ENCODE results near the gene EDIL3.
A peak's percentile ranks its signal among the peaks of the same experiment; 100 is the strongest.

EDIL3 gene

DNA sequence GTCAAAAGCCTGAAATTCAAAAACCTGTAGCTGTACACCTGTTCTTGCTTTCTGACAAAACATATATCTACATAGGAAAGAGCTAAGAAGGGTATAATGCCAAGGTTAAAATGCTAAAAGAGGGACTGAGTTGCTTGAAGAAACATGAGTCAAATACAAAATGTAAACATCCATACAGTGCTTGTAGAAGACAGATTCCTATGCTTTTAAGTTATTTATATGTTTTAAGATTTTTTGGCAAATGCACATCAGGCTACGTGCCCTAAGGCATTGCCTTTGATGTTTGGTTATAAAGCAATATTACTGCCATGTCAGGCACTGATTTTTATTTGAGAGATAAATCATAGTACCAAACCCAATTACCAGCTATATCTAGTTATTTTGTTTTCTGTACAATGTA, 269.0 kb downstream of the EDIL3 start:
- no peak for DNase-seq (ENCODE audit: low spot score)
- Histone ChIP-seq H2AFZ (ENCODE audit: low read length) (no peak overlapping the region), H3K9me3 (replicated peaks in 1 of 2; ENCODE audit: control insufficient read depth in 2 of 2, insufficient read depth in 1 of 2, low read depth in 1 of 2, low read length in 2 of 2) (no peaks in the 10 kb centered on the region), H3K4ac (ENCODE audit: low read length) (no peak overlapping the region), H4K91ac (ENCODE audit: low read depth, low read length, poor library complexity) (no peak overlapping the region), H3K4me2 (ENCODE audit: insufficient read depth, low read length, poor library complexity, severe bottlenecking) (no peak overlapping the region), H3K18ac (ENCODE audit: low read length) (no peak overlapping the region), H2BK5ac (ENCODE audit: low read length) (no peak overlapping the region), H3K4me3 (ENCODE audit: low read length in 2 of 2) (no peak overlapping the region), H4K8ac (ENCODE audit: low read depth, low read length) (no peak overlapping the region), H3K27ac (replicated peaks; ENCODE audit: low read length) (no peak overlapping the region), H3K14ac (ENCODE audit: low read length) (no peak overlapping the region), H3K79me1 (ENCODE audit: low read depth, low read length) (no peaks in the 10 kb centered on the region), H3K4me1 (ENCODE audit: control insufficient read depth in 2 of 2, insufficient read depth in 1 of 2, low read depth in 1 of 2, low read length in 2 of 2) (peaks cover 0 to 6% of the 10 kb centered on the region in 2 donors), H3K9ac (ENCODE audit: low read depth, low read length, poor library complexity) (no peak overlapping the region), H2AK5ac (ENCODE audit: low read depth, low read length) (no peak overlapping the region), H3K36me3 (replicated peaks in 1 of 2; ENCODE audit: control insufficient read depth in 2 of 2, insufficient read depth in 2 of 2, low read length in 2 of 2) (no peaks in the 10 kb centered on the region), H3K23ac (ENCODE audit: low read depth, low read length, poor library complexity) (no peak overlapping the region), H3K27me3 (ENCODE audit: control insufficient read depth in 3 of 3, insufficient read depth in 3 of 3, low read depth in 1 of 3, low read length in 3 of 3) (no peaks in the 10 kb centered on the region), H2BK15ac (ENCODE audit: low read length) (no peak overlapping the region), H2BK12ac (ENCODE audit: low read length) (no peak overlapping the region), H2BK120ac (ENCODE audit: low read depth, low read length) (no peak overlapping the region)
- WGBS, 2 donors (ENCODE audit: extremely low coverage in 2 of 2, insufficient read length in 2 of 2, insufficient replicate concordance in 1 of 2), result no CpG with 5 or more reads among the region's 1 CpG

DNA sequence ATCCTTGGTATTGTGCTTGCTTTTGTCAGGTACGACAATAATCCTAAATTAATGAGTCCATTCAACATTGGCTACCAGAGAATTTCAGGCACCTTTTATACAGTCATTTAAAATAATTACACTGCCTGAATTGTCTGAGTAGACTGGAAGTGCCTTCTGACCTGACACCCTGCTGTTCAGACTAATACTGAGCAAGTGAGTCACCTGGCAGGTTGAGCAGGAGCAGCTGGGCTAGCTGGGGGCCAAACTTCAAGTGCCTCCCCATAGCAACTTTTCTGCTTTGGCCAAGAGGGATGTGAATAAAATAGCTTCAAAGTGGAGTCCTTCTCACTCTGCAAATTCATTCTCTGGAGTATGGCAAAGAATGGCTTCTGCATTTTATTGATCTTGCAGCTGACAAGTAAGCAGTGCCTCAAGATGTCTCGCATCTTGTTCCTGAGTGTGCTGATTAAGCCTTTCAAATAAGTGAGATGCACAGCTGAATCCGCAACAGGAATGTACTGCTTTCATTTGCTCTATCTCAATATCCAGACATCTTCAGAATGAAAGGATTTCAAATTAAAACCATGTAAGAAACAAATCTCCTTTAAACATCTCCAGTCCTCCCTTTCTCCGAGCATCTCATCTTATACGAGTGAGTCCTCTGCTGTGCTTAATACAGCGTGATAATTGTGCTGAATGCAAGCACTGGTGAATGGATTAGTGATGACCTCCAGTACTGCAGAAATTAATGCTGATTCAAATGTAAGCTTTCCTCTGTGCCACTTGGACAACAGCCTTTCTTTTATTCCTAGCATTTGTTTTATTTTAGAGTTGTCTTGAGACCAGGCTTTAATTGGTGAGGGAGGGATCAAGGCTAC, 271.2 kb downstream of the EDIL3 start:
- H2AFZ ChIP-seq (ENCODE audit: low read length), result no peak overlapping the region
- no CpG with 5 or more reads among the region's 6 CpGs for WGBS, 2 donors (ENCODE audit: extremely low coverage in 2 of 2, insufficient read length in 2 of 2, insufficient replicate concordance in 1 of 2)
- no peak overlapping the region for H2BK5ac ChIP-seq (ENCODE audit: low read length)
- peak overlapping the region; percentile 2 for H3K4me2 ChIP-seq (ENCODE audit: insufficient read depth, low read length, poor library complexity, severe bottlenecking)
- H3K4me1 ChIP-seq (ENCODE audit: control insufficient read depth in 2 of 2, insufficient read depth in 1 of 2, low read depth in 1 of 2, low read length in 2 of 2), result peaks cover 0 to 6% of the 10 kb centered on the region in 2 donors
- no peak overlapping the region for H3K23ac ChIP-seq (ENCODE audit: low read depth, low read length, poor library complexity)
- H2BK120ac ChIP-seq (ENCODE audit: low read depth, low read length), result no peak overlapping the region
- H3K4me3 ChIP-seq (ENCODE audit: low read length in 2 of 2), result no peak overlapping the region
- no peak overlapping the region for H2BK12ac ChIP-seq (ENCODE audit: low read length)
- H3K9me3 ChIP-seq (replicated peaks in 1 of 2; ENCODE audit: control insufficient read depth in 2 of 2, insufficient read depth in 1 of 2, low read depth in 1 of 2, low read length in 2 of 2), result no peaks in the 10 kb centered on the region
- no peak overlapping the region for H4K91ac ChIP-seq (ENCODE audit: low read depth, low read length, poor library complexity)
- no peak overlapping the region for H2AK5ac ChIP-seq (ENCODE audit: low read depth, low read length)
- no peak overlapping the region for H3K14ac ChIP-seq (ENCODE audit: low read length)
- no peaks in the 10 kb centered on the region for H3K27me3 ChIP-seq (ENCODE audit: control insufficient read depth in 3 of 3, insufficient read depth in 3 of 3, low read depth in 1 of 3, low read length in 3 of 3)
- H3K36me3 ChIP-seq (replicated peaks in 1 of 2; ENCODE audit: control insufficient read depth in 2 of 2, insufficient read depth in 2 of 2, low read length in 2 of 2), result no peaks in the 10 kb centered on the region
- H3K18ac ChIP-seq (ENCODE audit: low read length), result no peak overlapping the region
- H3K9ac ChIP-seq (ENCODE audit: low read depth, low read length, poor library complexity), result no peak overlapping the region
- no peak overlapping the region for H4K8ac ChIP-seq (ENCODE audit: low read depth, low read length)
- peak overlapping the region; percentile 59 for H3K27ac ChIP-seq (replicated peaks; ENCODE audit: low read length)
- DNase-seq (ENCODE audit: low spot score), result peak; percentile 37
- no peak overlapping the region for H3K4ac ChIP-seq (ENCODE audit: low read length)
- H3K79me1 ChIP-seq (ENCODE audit: low read depth, low read length), result no peaks in the 10 kb centered on the region
- H2BK15ac ChIP-seq (ENCODE audit: low read length), result no peak overlapping the region

DNA sequence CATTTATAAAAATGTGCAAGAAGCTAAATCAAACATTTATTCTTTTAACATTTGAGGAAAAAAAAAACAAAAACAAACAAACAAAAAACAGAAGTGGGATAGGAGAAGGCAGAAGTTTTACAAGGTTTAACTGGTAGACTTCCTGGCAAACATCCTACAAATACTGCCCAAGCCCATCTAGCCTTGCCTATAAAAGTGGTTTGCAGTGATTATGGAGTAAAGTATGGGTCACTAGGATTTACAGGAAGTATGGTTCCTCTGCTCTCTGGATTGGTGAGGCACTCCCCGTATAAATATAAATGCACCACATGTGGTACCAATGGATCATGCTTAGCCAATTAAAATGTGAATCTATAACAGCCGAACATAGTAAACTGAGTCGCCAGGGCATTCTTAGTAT, 291.9 kb downstream of the EDIL3 start:
- Histone ChIP-seq H3K4ac (ENCODE audit: low read length) (no peak overlapping the region), H3K36me3 (replicated peaks in 1 of 2; ENCODE audit: control insufficient read depth in 2 of 2, insufficient read depth in 2 of 2, low read length in 2 of 2) (no peaks in the 10 kb centered on the region), H2AK5ac (ENCODE audit: low read depth, low read length) (no peak overlapping the region), H2BK120ac (ENCODE audit: low read depth, low read length) (no peak overlapping the region), H3K27me3 (ENCODE audit: control insufficient read depth in 3 of 3, insufficient read depth in 3 of 3, low read depth in 1 of 3, low read length in 3 of 3) (no peaks in the 10 kb centered on the region), H3K18ac (ENCODE audit: low read length) (no peak overlapping the region), H2AFZ (ENCODE audit: low read length) (no peak overlapping the region), H2BK12ac (ENCODE audit: low read length) (no peak overlapping the region), H3K27ac (replicated peaks; ENCODE audit: low read length) (no peak overlapping the region), H3K9ac (ENCODE audit: low read depth, low read length, poor library complexity) (no peak overlapping the region), H3K4me3 (ENCODE audit: low read length in 2 of 2) (no peak overlapping the region), H4K91ac (ENCODE audit: low read depth, low read length, poor library complexity) (no peak overlapping the region), H4K8ac (ENCODE audit: low read depth, low read length) (no peak overlapping the region), H3K4me2 (ENCODE audit: insufficient read depth, low read length, poor library complexity, severe bottlenecking) (no peak overlapping the region), H2BK15ac (ENCODE audit: low read length) (no peak overlapping the region), H3K79me1 (ENCODE audit: low read depth, low read length) (no peaks in the 10 kb centered on the region), H3K9me3 (replicated peaks in 1 of 2; ENCODE audit: control insufficient read depth in 2 of 2, insufficient read depth in 1 of 2, low read depth in 1 of 2, low read length in 2 of 2) (peaks cover 0 to 2% of the 10 kb centered on the region in 2 donors), H3K4me1 (ENCODE audit: control insufficient read depth in 2 of 2, insufficient read depth in 1 of 2, low read depth in 1 of 2, low read length in 2 of 2) (peaks cover 0 to 4% of the 10 kb centered on the region in 2 donors), H3K23ac (ENCODE audit: low read depth, low read length, poor library complexity) (no peak overlapping the region), H2BK5ac (ENCODE audit: low read length) (no peak overlapping the region), H3K14ac (ENCODE audit: low read length) (no peak overlapping the region)
- WGBS, 2 donors (ENCODE audit: extremely low coverage in 2 of 2, insufficient read length in 2 of 2, insufficient replicate concordance in 1 of 2), result no CpG with 5 or more reads among the region's 3 CpGs
- DNase-seq (ENCODE audit: low spot score), result no peak

DNA sequence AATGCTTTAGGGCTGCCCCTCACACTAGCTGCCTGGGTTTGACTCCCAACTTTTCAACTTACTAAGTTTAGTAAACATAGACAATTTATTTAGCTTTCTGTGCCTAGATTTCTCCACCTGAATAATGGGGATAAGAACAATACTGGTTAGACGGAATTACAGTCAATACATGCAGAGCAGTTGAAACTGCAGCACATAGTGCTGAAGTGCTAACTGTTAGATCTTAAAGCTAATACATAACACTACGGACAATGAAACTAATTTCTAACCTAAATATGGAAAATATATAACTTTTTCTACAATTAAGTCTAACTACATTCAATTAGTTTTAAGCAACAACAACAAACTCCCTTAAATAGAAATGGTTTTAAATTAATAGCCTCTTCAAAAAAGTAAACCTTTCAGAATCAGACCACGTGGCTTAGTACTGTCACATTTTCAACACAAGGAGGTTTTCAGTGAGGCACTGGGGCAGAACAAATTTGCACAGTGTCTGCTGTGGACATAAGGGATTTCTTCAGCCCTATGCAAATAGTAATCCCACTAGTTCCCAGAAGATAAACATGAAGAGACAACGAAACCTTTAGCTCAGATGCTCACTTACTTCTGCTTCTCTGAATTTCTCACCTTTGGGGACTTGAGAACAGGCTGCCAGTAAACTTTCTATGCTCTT, 293.4 kb downstream of the EDIL3 start:
- Histone ChIP-seq H2BK120ac (ENCODE audit: low read depth, low read length) (no peak overlapping the region), H3K4me3 (ENCODE audit: low read length in 2 of 2) (no peak overlapping the region), H3K4me1 (ENCODE audit: control insufficient read depth in 2 of 2, insufficient read depth in 1 of 2, low read depth in 1 of 2, low read length in 2 of 2) (peaks cover 0 to 4% of the 10 kb centered on the region in 2 donors), H3K14ac (ENCODE audit: low read length) (no peak overlapping the region), H3K23ac (ENCODE audit: low read depth, low read length, poor library complexity) (no peak overlapping the region), H3K9ac (ENCODE audit: low read depth, low read length, poor library complexity) (no peak overlapping the region), H2AFZ (ENCODE audit: low read length) (no peak overlapping the region), H2BK15ac (ENCODE audit: low read length) (no peak overlapping the region), H2BK12ac (ENCODE audit: low read length) (no peak overlapping the region), H3K27ac (replicated peaks; ENCODE audit: low read length) (no peak overlapping the region), H3K4ac (ENCODE audit: low read length) (no peak overlapping the region), H2BK5ac (ENCODE audit: low read length) (no peak overlapping the region), H3K36me3 (replicated peaks in 1 of 2; ENCODE audit: control insufficient read depth in 2 of 2, insufficient read depth in 2 of 2, low read length in 2 of 2) (no peaks in the 10 kb centered on the region), H3K79me1 (ENCODE audit: low read depth, low read length) (no peaks in the 10 kb centered on the region), H4K91ac (ENCODE audit: low read depth, low read length, poor library complexity) (no peak overlapping the region), H3K9me3 (replicated peaks in 1 of 2; ENCODE audit: control insufficient read depth in 2 of 2, insufficient read depth in 1 of 2, low read depth in 1 of 2, low read length in 2 of 2) (peaks cover 0 to 2% of the 10 kb centered on the region in 2 donors), H3K27me3 (ENCODE audit: control insufficient read depth in 3 of 3, insufficient read depth in 3 of 3, low read depth in 1 of 3, low read length in 3 of 3) (no peaks in the 10 kb centered on the region), H4K8ac (ENCODE audit: low read depth, low read length) (no peak overlapping the region), H3K18ac (ENCODE audit: low read length) (no peak overlapping the region), H2AK5ac (ENCODE audit: low read depth, low read length) (no peak overlapping the region), H3K4me2 (ENCODE audit: insufficient read depth, low read length, poor library complexity, severe bottlenecking) (no peak overlapping the region)
- WGBS, 2 donors (ENCODE audit: extremely low coverage in 2 of 2, insufficient read length in 2 of 2, insufficient replicate concordance in 1 of 2), result no CpG with 5 or more reads among the region's 4 CpGs
- peak; percentile 12 for DNase-seq (ENCODE audit: low spot score)

Data from neuronal stem cell (in vitro differentiated cells).